HCT116 (cell line): ENCODE data around the gene RASSF7. TPM values are rescaled to one million over a fixed set of nuclear protein-coding genes. Genes with fewer than 3 reads are reported as not detected.

Experiments
- ATAC-seq: fragments of 200-7000 bp; cut with Tn5 transposase; 2 replicates; pipeline ENCODE4 v1.9.1; 2020; ENCODE audit warnings: mild to moderate bottlenecking, moderate library complexity
- BruUV-seq: library from RNA; stranded (reverse); fragments of 400-500 nt; replicated peaks from 2 replicates; lab custom pipeline; 2021; lab: Mats Ljungman, UMichigan
- CTCF ChIA-PET: fragments of 300-600 bp; sonication (Branson Sonifier 250); formaldehyde crosslinking; loops from one replicate; lab custom pipeline; 2021; ENCODE audit warnings: antibody characterized with exemption; lab: Charles Lee
- POLR2A ChIA-PET: fragments of 300-600, 350-600 bp; sonication (Branson Sonifier 250); formaldehyde crosslinking; loops from one replicate; lab custom pipeline; 2021; ENCODE audit warnings: antibody characterized with exemption; lab: Charles Lee
- RAD21 ChIA-PET, 2 experiments: fragments of 300-600 bp; sonication (Branson Sonifier 250); formaldehyde crosslinking; loops; one replicate each; lab custom pipeline; 2023; ENCODE audit warnings: low total read pairs in 2 of 2; ENCODE audit not compliant: uncharacterized antibody in 2 of 2, unreplicated experiment in 2 of 2, low non-redundant PET in 1 of 2; lab: Charles Lee
- DNase-seq: peaks from one replicate; pipeline ENCODE4 v3.0.0-alpha.2; 2010; ENCODE audit warnings: low read depth, low spot score
- H2AFZ ChIP-seq: fragments of 200-600 bp; shearing (Covaris generic), sonication (generic); 2 replicates; pipeline ENCODE4 v1.6.1; 2017; ENCODE audit warnings: low read depth, mixed run types, mixed read lengths, antibody characterized with exemption, low read length; ENCODE audit not compliant: poor library complexity, severe bottlenecking
- H3K27ac ChIP-seq: 2 replicates; pipeline ENCODE4 v1.5.1; 2012; ENCODE audit warnings: low read depth, low read length
- H3K27me3 ChIP-seq: fragments of 200-600 bp; sonication (generic); 2 replicates; pipeline ENCODE4 v1.6.1; 2016; ENCODE audit warnings: mixed run types, low read length, mixed read lengths; ENCODE audit not compliant: insufficient read depth
- H3K36me3 ChIP-seq, 2 experiments: fragments of 200-500 bp in 1 of 2; fragments of 200-600 bp in 1 of 2; sonication (Bioruptor generic) in 1 of 2; sonication (generic) in 1 of 2; 2 replicates each; pipeline versions ENCODE4 v1.5.1 to v1.6.1; 2014 to 2016; ENCODE audit warnings: low read length in 2 of 2, inconsistent platforms in 1 of 2, mixed read lengths in 1 of 2, mixed run types in 1 of 2; ENCODE audit not compliant: insufficient read depth in 2 of 2, control insufficient read depth in 1 of 2
- H3K4me1 ChIP-seq, 2 experiments: fragments of 200-600 bp in 1 of 2; sonication (generic) in 1 of 2; 2 replicates each; pipeline versions ENCODE4 v1.5.1 to v1.6.1; 2012 to 2017; ENCODE audit warnings: low read length in 2 of 2, inconsistent platforms in 1 of 2, mild to moderate bottlenecking in 1 of 2, mixed read lengths in 1 of 2, mixed run types in 1 of 2, moderate library complexity in 1 of 2; ENCODE audit not compliant: insufficient read depth in 2 of 2, control insufficient read depth in 1 of 2
- H3K4me2 ChIP-seq: fragments of 200-600 bp; sonication (generic); 2 replicates; pipeline ENCODE4 v1.6.1; 2017; ENCODE audit warnings: mixed run types, low read length, mixed read lengths
- H3K4me3 ChIP-seq, 2 experiments: fragments of 200-600 bp in 1 of 2; sonication (generic) in 1 of 2; replicated peaks in 1 of 2; 2 replicates each; pipeline ENCODE4 v1.5.1; 2011 to 2016; ENCODE audit warnings: low read length in 2 of 2, control low read depth in 1 of 2, low read depth in 1 of 2, mild to moderate bottlenecking in 1 of 2, mixed read lengths in 1 of 2, mixed run types in 1 of 2
- H3K79me2 ChIP-seq: fragments of 200-600 bp; sonication (generic); 2 replicates; pipeline ENCODE4 v1.6.1; 2017; ENCODE audit warnings: mild to moderate bottlenecking, mixed run types, low read length, moderate library complexity, mixed read lengths; ENCODE audit not compliant: insufficient read depth
- H3K9ac ChIP-seq: fragments of 200-600 bp; sonication (generic); 2 replicates; pipeline ENCODE4 v1.6.1; 2016; ENCODE audit warnings: low read length, mixed read lengths
- H3K9me2 ChIP-seq: fragments of 200-600 bp; sonication (generic), shearing (Covaris generic); 2 replicates; pipeline ENCODE4 v1.6.1; 2017; ENCODE audit warnings: mixed run types, mild to moderate bottlenecking, moderate library complexity; ENCODE audit not compliant: insufficient read depth
- H3K9me3 ChIP-seq, 2 experiments: fragments of 200-500 bp in 1 of 2; fragments of 200-600 bp in 1 of 2; sonication (Bioruptor generic) in 1 of 2; sonication (generic) in 1 of 2; 2 replicates each; pipeline ENCODE4 v1.6.1; 2014 to 2017; ENCODE audit warnings: low read length in 2 of 2, mixed read lengths in 2 of 2, inconsistent platforms in 1 of 2, low read depth in 1 of 2, mild to moderate bottlenecking in 1 of 2, mixed run types in 1 of 2, moderate library complexity in 1 of 2; ENCODE audit not compliant: control insufficient read depth in 1 of 2, insufficient read depth in 1 of 2
- H4K20me1 ChIP-seq: fragments of 200-600 bp; sonication (generic), shearing (Covaris generic); 2 replicates; pipeline ENCODE4 v1.6.1; 2017; ENCODE audit warnings: mixed run types, mild to moderate bottlenecking, moderate library complexity; ENCODE audit not compliant: insufficient read depth
- ELF1 ChIP-seq: IDR thresholded peaks from 2 replicates; pipeline ENCODE4 v1.6.1; 2012; ENCODE audit warnings: low read depth, borderline replicate concordance
- POLR2AphosphoS5 ChIP-seq: IDR thresholded peaks from 2 replicates; pipeline ENCODE4 v1.6.1; 2011; ENCODE audit warnings: mild to moderate bottlenecking, low read depth, low read length, moderate library complexity
- ZBTB33 ChIP-seq: IDR thresholded peaks from 2 replicates; pipeline ENCODE4 v1.6.1; 2011; ENCODE audit warnings: mild to moderate bottlenecking, low read length, moderate library complexity; ENCODE audit not compliant: insufficient replicate concordance; ENCODE audit errors: extremely low read depth
- intact Hi-C: fragments of 100-400 bp; cut with micrococcal nuclease; formaldehyde crosslinking; loops from 2 replicates; pipeline ENCODE4 v1.10.0; 2022
- total RNA-seq: library from RNA; stranded (reverse); gene quantifications from one replicate; pipeline ENCODE4 v1.2.1, GENCODE V29; 2021; ENCODE audit not compliant: unreplicated experiment

Gene RASSF7
- total RNA-seq, 1 experiment from 2014 or later, result 35.9 TPM

DNA sequence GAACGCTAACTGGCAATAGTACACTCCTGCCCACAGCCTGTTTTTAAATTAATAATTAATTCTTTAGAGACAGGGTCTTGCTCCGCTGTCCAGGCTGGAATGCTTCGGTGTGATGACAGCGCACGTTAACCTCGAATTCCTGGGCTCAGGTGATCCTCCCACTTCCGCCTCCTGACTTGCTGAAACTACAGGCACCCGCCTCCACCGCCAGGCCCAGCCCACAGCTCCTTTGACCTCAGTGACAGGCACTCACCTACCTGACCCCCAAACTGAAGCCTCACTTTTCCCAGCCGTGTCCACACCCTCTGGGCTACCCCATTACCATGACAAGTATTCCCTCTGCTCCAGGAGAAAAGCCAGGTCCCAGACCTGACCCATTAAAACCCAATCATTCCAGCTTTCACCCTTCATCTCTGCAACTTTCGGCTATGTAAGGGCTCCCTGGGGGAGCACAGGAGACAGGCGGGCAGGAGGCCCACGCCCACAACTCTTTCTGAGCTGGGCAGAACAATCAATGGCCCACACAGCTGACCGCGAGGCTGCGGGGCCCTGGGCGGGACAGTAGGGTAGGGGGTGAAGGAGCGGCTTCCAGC is 962 bp upstream of the RASSF7 start:
- Histone ChIP-seq H3K9ac (peak overlapping the region; percentile 78), H3K27ac (peak overlapping the region; percentile 97), H4K20me1 (no peaks in the 10 kb centered on the region), H3K79me2 (peaks cover 15% of the 10 kb centered on the region), H3K9me2 (no peaks in the 10 kb centered on the region), H3K4me1 (peaks cover 23 to 41% of the 10 kb centered on the region in 2 experiments), H2AFZ (no peak overlapping the region), H3K36me3 (0 out of 4 replicates have a peak, but pooled peaks cover 0 to 3% of the 10 kb centered on the region in 2 experiments), H3K9me3 (no peaks in the 10 kb centered on the region), H3K27me3 (no peaks in the 10 kb centered on the region), H3K4me2 (peak overlapping the region; percentile 83), H3K4me3 (peak overlapping the region; percentile 66 to 72)
- ChIA-PET CTCF (interaction anchor here (1.0 kb wide), 2 partner anchors 52 to 225 kb away, joined by 3 read pairs; no protein-coding TSS in a partner anchor), RAD21 (interaction anchor here in 1 of 2 experiments (1.1 kb wide), 1 partner anchor 16 kb away, joined by 7 read pairs; the partner anchor contains the start of gene PHRF1), POLR2A (interaction anchor here (1.4 kb wide), 1 partner anchor 16 kb away, joined by 7 read pairs; the partner anchor contains the start of gene PHRF1)
- peak; percentile 44 for DNase-seq
- peak; percentile 59 for TF ChIP-seq POLR2AphosphoS5
- TF ChIP-seq ELF1, result no peak
- no peak for TF ChIP-seq ZBTB33
- peak; percentile 29 for ATAC-seq
- no TSS peak for BruUV-seq
- intact Hi-C loops, result loop anchor here (1.0 to 2.0 kb wide), 2 partner anchors 23 to 52 kb away; partner anchors contain the start of gene LRRC56
